IPS-11a (cell line): ENCODE measurements around the gene WASHC2A.
A peak's percentile ranks its signal among the peaks of the same experiment; 100 is the strongest.
"Not testable (repeated sequence)": the region's sequence is repeated elsewhere in the genome, so short reads cannot be mapped to it uniquely, and the experiment has no call there.

Experiments used
- H3K4me3 ChIP-seq: one replicate; pipeline ENCODE4 v1.5.1; 2013; ENCODE audit warnings: low read depth, low read length, control low read depth

The WASHC2A gene

DNA sequence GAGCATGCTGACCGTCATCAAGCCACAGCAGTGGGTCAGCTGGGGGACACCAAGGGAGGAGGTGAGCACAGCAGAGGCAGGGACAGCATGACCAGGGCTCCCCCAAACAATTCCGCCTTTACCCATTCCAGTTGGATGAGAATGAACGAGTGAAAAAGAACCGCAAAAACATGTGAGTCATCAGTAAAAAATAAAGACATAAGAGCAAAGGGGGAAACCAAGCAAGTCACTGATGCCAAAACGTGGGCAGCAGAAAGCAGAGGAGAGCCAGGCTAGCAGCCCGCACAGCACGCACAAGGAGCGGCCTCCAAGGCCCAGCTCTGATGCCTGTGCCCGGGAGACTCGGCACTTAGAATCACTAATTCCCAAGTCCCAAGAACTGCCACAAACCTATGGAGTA lies 7.8 kb upstream of the WASHC2A start:
- not testable (repeated sequence) for H3K4me3 ChIP-seq

DNA sequence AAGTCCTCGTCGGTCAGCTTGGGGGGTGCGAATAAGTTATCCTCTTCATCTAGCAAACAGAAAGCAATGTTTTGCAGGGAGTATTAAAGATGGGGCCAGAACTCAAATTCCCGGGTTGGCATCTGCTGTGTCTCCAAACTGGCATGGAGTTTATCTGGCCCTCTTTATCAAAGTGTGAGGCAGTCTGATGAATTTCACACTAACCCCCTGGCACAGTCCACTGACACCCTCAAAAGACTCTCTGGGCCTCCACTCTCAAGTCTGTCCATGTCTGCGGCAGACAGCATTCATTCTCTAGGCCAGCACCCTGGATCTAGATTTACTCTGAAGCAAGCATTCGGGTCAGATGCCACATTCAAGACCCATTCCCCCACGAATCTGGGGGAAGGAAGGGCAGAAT lies 6.2 kb upstream of the WASHC2A start:
- not testable (repeated sequence) for H3K4me3 ChIP-seq

DNA sequence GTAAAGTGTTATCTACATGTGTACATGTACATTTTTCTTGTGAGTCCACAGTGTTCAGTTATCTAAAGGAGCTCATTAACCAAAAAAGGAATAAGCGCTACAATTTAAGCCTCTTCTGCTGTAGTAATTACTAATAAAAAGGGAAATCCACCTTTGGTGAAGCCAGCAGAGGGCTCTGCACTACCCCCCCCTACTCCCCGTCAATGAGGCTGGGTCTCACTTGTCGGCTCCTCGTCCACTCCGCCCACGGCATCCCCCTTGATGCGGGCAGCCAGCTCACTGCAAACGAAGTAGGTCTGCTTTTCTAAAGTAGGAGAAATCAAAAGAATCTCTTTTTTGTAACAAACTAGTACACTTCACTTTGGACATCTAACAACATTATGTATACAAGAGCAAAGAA lies 4.7 kb upstream of the WASHC2A start:
- H3K4me3 ChIP-seq = no peak overlapping the region

DNA sequence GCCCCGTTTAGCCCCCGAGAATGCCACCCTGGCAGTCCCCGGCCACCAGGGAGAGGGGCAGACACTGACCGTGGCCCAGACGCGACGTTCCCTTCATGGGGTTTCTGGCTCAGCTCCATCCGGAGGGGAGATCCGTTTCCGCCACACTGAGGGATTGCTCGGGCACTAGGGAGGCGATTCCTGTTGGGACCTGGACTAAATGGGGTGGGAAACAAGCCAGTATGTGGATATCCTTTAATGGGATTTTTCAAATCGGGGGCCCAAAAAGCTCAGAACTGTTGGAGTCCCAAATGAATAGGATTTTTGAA lies 552 bp downstream of the WASHC2A start:
- peak overlapping the region; percentile 62 for H3K4me3 ChIP-seq

DNA sequence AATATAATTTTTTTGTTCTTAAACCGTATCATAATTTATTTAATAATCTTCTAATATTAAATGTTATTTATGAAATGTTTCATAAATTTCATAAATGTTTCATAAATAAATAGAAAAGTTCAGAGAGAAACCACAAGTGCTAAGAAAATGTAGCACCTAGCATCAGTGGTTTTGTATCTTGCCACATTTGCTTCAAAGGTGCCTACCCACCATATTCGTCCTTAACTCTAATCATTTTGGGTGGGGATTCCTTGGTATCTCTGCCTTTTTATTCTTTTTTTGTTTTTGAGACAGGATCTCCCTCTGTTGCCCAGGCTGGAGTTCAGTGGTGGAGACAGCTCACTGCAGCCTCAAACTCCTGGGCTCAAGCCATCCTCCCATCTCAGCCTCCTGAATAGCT lies 7.4 kb downstream of the WASHC2A start:
- H3K4me3 ChIP-seq = not testable (repeated sequence)

DNA sequence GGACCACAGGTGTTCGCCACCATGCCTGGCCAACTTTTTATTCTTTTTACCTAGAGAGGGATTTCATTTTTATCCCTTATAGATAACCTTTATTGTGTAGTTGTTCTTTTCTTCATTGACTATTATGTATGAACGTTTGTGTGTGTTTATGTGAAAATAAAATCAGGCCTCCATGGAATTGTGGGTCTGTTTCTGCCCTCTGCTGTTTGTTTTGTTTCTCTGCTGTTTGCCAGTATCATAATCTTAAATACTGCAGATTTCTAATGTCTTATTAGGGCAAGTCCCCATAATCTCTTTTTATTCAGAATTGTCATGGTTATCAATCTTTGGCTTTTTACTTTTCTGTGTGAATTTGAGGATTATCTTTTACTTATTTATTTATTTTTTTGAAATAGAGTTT lies 7.8 kb downstream of the WASHC2A start:
- H3K4me3 ChIP-seq = not testable (repeated sequence)

DNA sequence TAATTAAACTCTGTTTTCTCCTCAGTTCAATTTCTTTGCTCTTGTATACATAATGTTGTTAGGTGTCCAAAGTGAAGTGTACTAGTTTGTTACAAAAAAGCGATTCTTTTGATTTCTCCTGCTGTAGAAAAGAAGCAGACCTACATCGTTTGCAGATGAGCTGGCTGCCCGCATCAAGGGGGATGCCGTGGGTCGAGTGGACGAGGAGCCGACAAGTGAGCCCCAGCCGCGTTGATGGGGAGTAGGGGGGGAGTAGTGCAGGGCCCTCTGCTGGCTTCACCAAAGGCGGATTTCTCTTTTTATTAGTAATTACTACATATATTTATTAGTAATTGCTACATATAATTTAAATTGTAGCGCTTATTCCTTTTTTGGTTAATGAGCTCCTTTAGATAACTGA lies 23.6 kb downstream of the WASHC2A start:
- H3K4me3 ChIP-seq = not testable (repeated sequence)

DNA sequence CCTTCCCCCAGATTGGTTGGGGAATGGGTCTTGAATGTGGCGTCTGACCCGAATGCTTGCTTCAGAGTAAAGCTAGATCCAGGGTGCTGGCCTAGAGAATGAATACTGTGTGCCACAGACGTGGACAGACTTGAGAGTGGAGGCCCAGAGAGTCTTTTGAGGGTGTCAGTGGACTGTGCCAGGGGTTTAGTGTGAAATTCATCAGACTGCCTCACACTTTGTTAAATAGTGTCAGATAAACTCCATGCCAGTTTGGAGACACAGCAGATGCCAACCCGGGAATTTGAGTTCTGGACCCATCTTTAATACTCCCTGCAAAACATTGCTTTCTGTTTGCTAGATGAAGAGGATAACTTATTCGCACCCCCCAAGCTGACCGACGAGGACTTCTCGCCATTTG lies 25.2 kb downstream of the WASHC2A start:
- not testable (repeated sequence) for H3K4me3 ChIP-seq

DNA sequence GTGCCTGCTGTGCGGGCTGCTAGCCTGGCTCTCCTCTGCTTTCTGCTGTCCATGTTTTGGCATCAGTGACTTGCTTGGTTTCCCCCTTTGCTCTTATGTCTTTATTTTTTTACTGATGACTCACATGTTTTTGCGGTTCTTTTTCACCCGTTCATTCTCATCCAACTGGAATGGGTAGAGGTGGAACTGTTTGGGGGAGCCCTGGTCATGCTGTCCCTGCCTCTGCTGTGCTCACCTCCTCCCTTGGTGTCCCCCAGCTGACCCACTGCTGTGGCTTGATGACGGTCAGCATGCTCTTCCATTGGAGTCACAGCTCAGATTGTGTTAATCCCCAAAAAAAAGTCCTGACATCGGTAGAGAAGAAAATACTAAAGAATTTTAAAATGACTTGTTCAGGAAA lies 26.9 kb downstream of the WASHC2A start:
- H3K4me3 ChIP-seq = not testable (repeated sequence)

DNA sequence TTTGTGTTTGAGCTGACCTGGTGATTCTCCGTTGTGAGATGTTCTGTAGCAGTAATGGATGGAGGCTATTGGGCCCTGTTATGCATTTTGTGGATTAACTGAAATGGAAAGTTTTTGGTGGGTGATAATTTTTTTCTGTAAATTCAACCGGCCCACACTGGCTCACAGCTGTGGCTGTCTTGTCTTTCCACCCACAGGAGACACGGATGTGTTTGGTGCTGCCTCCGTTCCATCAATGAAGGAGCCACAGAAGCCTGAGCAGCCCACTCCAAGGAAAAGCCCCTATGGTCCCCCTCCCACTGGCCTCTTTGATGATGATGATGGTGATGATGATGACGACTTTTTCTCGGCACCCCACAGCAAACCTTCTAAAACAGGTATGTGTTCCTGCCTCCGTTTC lies 27.6 kb downstream of the WASHC2A start:
- H3K4me3 ChIP-seq = not testable (repeated sequence)

DNA sequence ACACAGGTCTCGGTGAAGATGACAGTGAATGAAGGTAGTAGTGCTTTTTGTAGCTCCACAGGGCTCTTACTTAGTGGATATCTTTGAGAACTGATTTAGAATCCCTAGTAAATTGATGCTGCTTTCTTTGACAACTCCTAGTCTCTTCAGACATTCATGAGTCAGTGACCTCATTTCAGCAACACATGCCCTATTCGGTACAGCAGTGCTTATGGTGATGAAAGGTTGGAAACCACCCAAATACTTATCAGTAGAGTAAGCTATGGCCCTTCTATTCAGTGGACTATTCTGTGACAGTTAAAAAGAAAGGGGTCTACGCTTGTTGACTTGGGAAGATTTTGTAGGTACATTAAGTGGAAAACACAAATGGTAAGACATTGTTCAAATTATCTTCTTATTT lies 29.0 kb downstream of the WASHC2A start:
- H3K4me3 ChIP-seq = not testable (repeated sequence)

DNA sequence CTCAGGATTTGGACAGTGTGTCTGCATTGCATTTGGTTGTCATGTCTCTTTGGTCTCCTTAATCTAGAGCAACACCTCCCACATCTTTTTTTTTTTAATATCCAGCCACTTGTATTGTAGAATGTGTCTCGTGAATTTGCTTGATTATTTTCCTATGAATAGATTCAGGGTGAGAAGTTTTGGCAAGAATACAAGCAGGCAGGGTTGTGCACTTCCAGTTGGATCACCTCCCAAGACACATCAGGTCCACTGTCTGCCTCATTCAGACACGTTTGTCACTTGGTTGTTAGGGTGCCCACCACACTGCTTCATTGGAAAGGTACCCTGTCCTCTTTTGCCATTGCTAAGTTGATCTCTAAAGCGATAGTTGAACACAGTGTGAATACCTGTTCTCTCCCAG lies 30.9 kb downstream of the WASHC2A start:
- H3K4me3 ChIP-seq = not testable (repeated sequence)

DNA sequence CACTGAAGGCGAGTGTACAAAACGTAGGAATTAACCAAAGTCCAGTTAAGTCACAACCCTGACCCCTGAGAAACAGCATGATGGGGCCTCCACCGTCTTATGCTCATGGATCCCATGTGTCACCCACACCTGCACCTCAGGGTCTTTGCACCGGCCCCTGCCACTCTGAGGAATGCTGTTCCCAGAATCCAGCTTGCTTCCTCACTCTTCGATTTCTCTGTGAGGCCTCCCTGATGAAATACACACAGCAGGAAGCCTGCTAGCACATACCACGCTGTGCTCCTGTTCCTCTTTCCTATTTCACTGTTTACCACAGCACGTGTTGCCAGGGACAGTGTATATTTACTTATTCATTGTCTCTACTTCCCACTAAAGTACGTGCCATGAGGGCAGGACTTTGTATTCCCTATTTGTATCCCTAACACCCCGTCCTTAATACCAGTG lies 33.4 kb downstream of the WASHC2A start:
- not testable (repeated sequence) for H3K4me3 ChIP-seq

DNA sequence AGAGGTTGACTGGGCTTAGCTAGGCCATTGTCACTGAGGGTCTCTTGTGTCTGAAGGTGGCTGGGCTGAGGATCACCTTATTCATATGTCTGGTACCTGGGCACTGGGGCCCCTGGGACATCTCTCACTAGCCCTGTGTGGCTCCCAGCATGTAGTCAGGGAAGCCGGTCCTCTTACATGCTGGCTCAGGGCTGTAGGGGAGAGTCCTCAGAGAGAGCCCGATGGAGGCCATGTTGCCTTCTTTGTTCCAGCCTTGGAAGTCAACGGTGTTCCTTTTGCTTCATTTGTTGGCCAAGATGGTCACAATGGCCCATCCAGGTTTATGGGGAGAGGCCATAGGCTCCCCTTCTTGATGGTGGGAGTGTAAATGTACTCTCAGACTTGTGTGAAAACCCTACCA lies 34.0 kb downstream of the WASHC2A start:
- H3K4me3 ChIP-seq = not testable (repeated sequence)

DNA sequence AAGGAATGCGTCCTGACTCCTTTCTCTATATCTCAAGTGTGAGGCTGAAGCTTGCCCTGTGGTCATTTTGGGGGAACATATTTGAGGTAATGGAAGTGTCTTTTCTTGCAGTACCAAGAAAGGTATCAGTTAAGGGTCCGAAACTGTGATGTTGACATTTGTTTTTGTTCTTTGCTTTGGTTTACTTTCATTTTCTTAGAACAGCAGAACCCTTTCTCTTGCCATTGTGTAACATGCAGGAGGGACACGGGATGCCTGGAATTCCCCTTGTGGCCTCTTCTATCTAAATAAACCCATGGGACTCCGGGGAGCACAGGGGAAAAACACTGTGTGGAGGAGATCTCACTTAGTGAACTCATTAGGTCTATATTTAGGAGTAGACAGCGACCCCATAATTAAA lies 34.5 kb downstream of the WASHC2A start:
- H3K4me3 ChIP-seq = not testable (repeated sequence)

DNA sequence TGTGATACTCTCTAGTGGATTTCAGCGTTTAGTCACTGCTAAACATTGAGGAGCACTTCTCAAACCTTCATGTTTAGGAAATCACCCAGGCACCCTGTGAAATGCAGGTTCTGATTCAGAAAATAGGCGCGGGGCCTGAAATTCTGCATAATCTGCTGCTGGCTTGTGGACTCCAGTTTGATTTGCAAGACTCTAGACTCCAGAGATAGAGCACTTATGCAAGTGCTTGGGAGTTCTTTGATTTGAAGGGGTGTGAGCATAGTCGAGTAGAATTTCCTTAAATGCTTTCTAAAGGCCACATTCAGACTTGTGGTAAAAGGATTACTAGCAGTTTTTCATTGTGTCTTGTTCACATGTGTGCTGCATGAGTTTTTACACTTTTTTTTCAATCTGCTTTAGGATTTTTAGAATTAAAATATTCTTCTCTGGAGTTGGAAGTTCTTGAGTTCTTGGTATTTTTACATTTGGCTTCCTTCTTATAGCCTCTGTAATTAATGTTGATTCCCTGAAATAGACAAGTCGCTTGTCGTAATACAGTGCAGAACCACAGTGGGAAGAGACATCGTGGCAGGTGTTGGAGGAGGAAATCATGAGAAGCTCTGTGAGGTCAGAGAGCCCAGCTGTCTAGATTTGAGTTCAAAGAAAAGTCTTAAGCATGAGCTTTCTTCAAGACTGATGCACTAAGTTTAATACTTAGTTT lies 41.4 kb downstream of the WASHC2A start:
- not testable (repeated sequence) for H3K4me3 ChIP-seq

DNA sequence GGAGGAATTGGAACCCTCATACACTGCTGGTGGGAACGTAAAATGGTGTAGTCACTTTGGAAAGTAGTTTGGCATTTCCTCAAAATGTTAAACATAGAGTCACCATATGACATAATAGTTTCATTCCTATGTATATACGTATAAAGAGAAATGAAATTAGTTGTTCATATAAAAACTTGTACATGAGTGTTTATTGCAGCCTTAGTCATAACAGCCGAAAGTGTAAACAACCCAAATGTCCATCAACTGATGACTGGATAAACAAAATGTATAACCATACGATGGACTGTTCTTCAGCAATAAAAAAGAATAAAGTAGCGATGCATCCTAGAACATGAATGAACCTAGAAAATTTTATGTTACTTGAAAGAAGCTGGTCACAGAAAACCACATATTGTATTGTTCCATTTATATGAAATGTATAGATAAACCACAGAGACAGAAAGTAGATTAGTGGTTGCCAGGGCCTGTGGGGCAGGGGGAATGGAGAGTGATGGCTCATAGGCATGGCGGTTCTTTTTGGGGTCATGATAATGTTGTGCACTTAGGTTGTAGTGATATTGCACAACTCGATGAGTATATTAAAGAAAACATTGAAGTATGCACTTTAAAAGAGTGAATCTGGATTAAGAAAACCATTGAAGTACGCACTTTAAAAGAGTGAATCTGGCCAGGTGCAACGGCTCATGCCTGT lies 44.8 kb downstream of the WASHC2A start:
- not testable (repeated sequence) for H3K4me3 ChIP-seq

DNA sequence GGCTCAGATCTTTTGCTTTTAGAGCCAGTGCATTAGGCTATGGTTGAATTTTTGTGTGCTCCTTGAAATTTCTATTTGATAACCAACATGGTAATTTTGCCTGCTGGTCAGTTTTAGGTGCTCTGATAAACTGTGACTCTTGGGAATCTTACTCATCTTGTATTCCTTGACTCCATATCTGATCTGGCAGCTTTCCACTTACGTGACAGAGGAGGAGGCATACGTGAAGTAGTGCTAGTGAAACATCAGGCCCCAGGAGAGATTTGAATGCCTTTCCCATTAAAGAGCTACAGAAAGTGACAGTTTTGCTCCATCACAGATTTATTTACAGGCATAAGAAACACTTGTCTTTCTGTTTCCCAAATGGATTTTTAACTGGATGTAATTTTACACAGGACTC lies 59.0 kb downstream of the WASHC2A start:
- H3K4me3 ChIP-seq = not testable (repeated sequence)

DNA sequence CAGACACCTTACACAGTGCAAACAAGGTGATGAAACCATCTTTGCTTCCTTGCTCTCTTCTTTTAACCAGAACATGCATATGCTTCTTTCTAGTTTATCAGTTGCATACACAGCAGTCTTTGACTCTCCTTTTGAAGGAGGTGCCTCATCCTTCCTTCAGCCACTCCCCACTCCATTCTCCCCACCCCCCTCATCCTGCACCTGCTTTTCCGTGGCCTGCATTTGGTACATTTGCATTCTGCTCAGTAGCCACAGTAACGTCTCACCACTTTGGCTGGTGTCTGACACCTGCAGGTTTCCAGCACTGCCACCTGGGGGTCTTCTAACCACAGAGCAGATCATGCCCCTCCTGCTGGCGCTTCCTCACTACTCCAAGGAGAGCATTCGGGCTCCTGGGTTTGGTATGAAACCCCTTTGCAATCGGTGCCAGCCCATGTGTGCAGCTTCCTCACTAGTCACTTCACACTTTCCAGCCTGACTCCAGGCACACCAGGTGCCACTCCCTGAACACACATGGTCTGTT lies 60.1 kb downstream of the WASHC2A start:
- H3K4me3 ChIP-seq = not testable (repeated sequence)

DNA sequence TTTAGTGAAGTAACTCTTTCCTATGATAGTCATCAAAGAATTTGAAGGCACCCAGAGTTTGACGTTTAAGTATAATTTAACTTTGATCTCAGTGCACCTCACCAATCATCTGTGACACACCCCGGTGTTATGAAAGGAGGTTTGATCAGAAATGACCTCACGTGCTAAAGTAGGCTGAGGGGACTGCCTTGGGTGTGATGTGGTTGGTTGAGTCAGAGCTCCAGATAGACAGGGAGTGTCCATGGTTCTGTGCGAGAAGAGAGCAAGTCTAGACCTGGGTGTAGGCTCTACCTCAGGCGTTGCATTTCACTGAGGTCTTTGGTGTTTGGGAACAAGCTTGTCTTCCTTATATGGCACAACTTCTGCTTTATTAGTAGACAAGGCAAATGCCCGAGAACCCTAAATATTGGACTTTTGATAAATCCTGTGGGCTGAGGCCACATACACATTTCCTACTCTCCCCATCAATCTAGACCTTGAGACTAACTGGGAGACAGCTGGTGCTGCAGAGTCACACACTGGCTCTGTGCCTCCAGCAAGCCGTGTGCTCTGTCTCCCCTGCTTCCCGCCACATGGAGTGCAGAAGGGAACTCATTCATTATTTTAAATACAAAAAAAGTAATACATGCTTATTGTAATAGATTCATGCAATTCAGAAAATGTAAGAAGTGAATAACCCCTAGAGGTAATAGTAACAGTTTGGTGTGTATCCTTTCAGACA lies 63.7 kb downstream of the WASHC2A start:
- H3K4me3 ChIP-seq = not testable (repeated sequence)

DNA sequence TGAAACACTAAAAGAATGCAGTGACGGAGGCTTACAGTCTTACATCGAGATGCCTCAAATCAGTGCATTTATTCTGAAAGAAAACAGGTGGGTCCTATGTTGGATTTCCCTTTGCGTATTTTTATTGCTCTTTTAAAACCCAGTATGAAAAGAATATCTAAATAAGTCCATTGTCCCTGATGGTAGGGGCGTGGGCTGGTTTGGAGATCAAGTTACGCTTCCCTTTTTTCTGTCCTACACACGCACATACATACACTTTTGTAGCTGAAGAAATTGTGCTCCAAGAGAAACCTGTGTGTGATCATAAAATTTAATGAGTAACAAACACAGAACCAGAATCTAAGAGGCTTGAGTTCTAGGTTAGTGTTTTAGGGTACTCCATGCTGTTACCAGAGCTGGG lies 64.6 kb downstream of the WASHC2A start:
- not testable (repeated sequence) for H3K4me3 ChIP-seq

DNA sequence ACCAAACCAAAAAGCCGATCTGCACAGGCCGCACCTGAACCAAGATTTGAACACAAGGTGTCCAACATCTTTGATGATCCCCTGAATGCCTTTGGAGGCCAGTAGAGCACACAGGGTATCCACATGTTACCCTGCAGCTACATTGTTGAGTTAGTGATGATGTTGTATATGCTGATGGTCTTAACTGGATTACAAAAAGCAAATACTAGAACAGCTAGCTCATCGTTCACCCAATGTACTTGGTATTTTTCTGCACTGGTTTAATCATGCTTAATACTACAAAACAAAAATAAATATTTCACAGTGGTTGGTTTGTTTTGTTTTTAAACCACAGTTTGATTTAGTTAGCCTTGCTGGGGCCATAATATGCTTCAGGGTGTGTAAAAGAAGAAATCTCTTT lies 65.1 kb downstream of the WASHC2A start:
- not testable (repeated sequence) for H3K4me3 ChIP-seq
